OCI-LY1 (cell line): ENCODE measurements around the gene APBB1IP.

Source experiments
- EZH2 ChIP-seq: fragments of 200-600 bp; sonication (generic), shearing (Covaris generic); IDR thresholded peaks from 2 replicates; pipeline ENCODE4 v1.8.0; 2017; ENCODE audit warnings: borderline replicate concordance, mixed run types, mild to moderate bottlenecking, antibody characterized with exemption, low read length, moderate library complexity, mixed read lengths
- TF ChIP-seq, protein P1 (sequence below): fragments of 200-600 bp; sonication (generic), shearing (Covaris generic); IDR thresholded peaks from 2 replicates; pipeline ENCODE4 v1.5.1; 2017; ENCODE audit warnings: mild to moderate bottlenecking, antibody characterized with exemption, low read length, moderate library complexity, mixed read lengths

GRCh38 chr10:26579256-26580063, 141.3 kb downstream of the APBB1IP start:
- TF ChIP-seq, protein P1, sequence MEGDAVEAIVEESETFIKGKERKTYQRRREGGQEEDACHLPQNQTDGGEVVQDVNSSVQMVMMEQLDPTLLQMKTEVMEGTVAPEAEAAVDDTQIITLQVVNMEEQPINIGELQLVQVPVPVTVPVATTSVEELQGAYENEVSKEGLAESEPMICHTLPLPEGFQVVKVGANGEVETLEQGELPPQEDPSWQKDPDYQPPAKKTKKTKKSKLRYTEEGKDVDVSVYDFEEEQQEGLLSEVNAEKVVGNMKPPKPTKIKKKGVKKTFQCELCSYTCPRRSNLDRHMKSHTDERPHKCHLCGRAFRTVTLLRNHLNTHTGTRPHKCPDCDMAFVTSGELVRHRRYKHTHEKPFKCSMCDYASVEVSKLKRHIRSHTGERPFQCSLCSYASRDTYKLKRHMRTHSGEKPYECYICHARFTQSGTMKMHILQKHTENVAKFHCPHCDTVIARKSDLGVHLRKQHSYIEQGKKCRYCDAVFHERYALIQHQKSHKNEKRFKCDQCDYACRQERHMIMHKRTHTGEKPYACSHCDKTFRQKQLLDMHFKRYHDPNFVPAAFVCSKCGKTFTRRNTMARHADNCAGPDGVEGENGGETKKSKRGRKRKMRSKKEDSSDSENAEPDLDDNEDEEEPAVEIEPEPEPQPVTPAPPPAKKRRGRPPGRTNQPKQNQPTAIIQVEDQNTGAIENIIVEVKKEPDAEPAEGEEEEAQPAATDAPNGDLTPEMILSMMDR: no peak
- no peak for TF ChIP-seq EZH2
